ENCODE measurements around the gene E2F6.

GRCh38 chr2:11499081-11499743 lies 33.3 kb upstream of the E2F6 start:
- TF ChIP-seq POLR2A (IDR thresholded peaks at IDR 0.05; ENCODE audit: low read length) (no peak), GATA1 (IDR thresholded peaks at IDR 0.05; ENCODE audit: low read depth, low read length) (no peak)

Measured in erythroblast (primary cell).